ENCODE results near the gene MYO1D.

DNA sequence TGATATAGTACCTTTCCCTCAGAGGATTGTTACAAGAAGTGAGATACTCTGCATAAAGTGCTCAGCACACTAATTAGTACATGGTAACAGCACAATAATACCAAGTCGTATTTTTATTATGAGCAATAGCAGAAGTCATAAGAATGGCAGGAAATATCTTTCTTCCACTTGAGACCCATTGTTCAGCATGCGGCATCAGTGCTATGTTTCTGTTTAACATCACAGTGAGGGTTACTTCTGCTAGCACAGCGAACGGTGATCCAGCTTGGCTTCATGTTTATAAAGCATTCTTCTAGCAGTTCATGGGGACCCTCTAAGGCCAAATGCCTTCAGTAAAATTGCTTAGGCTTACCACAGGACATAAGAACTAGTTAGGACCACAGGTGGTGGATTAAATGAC is 83.1 kb downstream of the MYO1D start:
- no peak for TF ChIP-seq HDGF (IDR thresholded peaks at IDR 0.05; ENCODE audit: borderline replicate concordance)
- TF ChIP-seq ELF4 (IDR thresholded peaks at IDR 0.05) = no peak
- no peak for TF ChIP-seq ARNT (IDR thresholded peaks at IDR 0.05)
- TF ChIP-seq BHLHE40 (IDR thresholded peaks at IDR 0.05; ENCODE audit: borderline replicate concordance) = no peak
- TF ChIP-seq TARDBP (IDR thresholded peaks at IDR 0.05) = no peak
- TF ChIP-seq FOXK2 (IDR thresholded peaks at IDR 0.05) = no peak
- TF ChIP-seq L3MBTL2 (conservative IDR thresholded peaks at IDR 0.05) = no peak
- TF ChIP-seq, protein P1, sequence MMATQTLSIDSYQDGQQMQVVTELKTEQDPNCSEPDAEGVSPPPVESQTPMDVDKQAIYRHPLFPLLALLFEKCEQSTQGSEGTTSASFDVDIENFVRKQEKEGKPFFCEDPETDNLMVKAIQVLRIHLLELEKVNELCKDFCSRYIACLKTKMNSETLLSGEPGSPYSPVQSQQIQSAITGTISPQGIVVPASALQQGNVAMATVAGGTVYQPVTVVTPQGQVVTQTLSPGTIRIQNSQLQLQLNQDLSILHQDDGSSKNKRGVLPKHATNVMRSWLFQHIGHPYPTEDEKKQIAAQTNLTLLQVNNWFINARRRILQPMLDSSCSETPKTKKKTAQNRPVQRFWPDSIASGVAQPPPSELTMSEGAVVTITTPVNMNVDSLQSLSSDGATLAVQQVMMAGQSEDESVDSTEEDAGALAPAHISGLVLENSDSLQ (IDR thresholded peaks at IDR 0.05) = no peak
- no peak for TF ChIP-seq CTBP1 (IDR thresholded peaks at IDR 0.05; ENCODE audit: borderline replicate concordance)
- no peak for TF ChIP-seq FOXM1 (IDR thresholded peaks at IDR 0.05; ENCODE audit: borderline replicate concordance)
- no peak for TF ChIP-seq SUZ12 (IDR thresholded peaks at IDR 0.05)
